Measurements from ENCODE around the gene MACROD2.

MACROD2 gene

GRCh38 chr20:15674253-15675060, 1679.1 kb downstream of the MACROD2 start:
- DNase-seq = no peak

- no peak for DNase-seq
Observed at GRCh38 chr20:15675061-15675514, 1679.8 kb downstream of the MACROD2 start.

GRCh38 chr20:15675813-15676484, 1680.6 kb downstream of the MACROD2 start:
- DNase-seq = no peak

- DNase-seq = no peak
Observed at GRCh38 chr20:15676815-15677214, 1681.5 kb downstream of the MACROD2 start.

- DNase-seq = no peak
Observed at GRCh38 chr20:15682690-15683089, 1687.4 kb downstream of the MACROD2 start.

- DNase-seq = no peak
Observed at GRCh38 chr20:15692570-15692969, 1697.3 kb downstream of the MACROD2 start.

- no peak for DNase-seq
Observed at GRCh38 chr20:15699431-15700146, 1704.3 kb downstream of the MACROD2 start.

- DNase-seq = no peak
Observed at GRCh38 chr20:15700147-15700765, 1704.9 kb downstream of the MACROD2 start.

GRCh38 chr20:15702161-15702560, 1706.8 kb downstream of the MACROD2 start:
- DNase-seq = no peak

- no peak for DNase-seq
Observed at GRCh38 chr20:15703171-15703911, 1708.0 kb downstream of the MACROD2 start.

GRCh38 chr20:15705975-15706374, 1710.7 kb downstream of the MACROD2 start:
- DNase-seq = no peak

- no peak for DNase-seq
Observed at GRCh38 chr20:15706719-15707118, 1711.4 kb downstream of the MACROD2 start.

- DNase-seq = no peak
Observed at GRCh38 chr20:15708984-15709598, 1713.8 kb downstream of the MACROD2 start.

GRCh38 chr20:15710636-15711035, 1715.3 kb downstream of the MACROD2 start:
- no peak for DNase-seq

- no peak for DNase-seq
Observed at GRCh38 chr20:15711177-15711576, 1715.9 kb downstream of the MACROD2 start.

GRCh38 chr20:15716256-15716655, 1720.9 kb downstream of the MACROD2 start:
- DNase-seq = no peak

GRCh38 chr20:15726416-15726815, 1731.1 kb downstream of the MACROD2 start:
- DNase-seq = no peak

- no peak for DNase-seq
Observed at GRCh38 chr20:15734052-15734451, 1738.7 kb downstream of the MACROD2 start.

GRCh38 chr20:15739035-15739434, 1743.7 kb downstream of the MACROD2 start:
- DNase-seq = no peak

GRCh38 chr20:15740046-15740775, 1744.9 kb downstream of the MACROD2 start:
- DNase-seq = no peak

- no peak for DNase-seq
Observed at GRCh38 chr20:15742087-15742486, 1746.8 kb downstream of the MACROD2 start.

All from amniotic stem cell (primary cell).